ENCODE results near the gene TMEM239.

DNA sequence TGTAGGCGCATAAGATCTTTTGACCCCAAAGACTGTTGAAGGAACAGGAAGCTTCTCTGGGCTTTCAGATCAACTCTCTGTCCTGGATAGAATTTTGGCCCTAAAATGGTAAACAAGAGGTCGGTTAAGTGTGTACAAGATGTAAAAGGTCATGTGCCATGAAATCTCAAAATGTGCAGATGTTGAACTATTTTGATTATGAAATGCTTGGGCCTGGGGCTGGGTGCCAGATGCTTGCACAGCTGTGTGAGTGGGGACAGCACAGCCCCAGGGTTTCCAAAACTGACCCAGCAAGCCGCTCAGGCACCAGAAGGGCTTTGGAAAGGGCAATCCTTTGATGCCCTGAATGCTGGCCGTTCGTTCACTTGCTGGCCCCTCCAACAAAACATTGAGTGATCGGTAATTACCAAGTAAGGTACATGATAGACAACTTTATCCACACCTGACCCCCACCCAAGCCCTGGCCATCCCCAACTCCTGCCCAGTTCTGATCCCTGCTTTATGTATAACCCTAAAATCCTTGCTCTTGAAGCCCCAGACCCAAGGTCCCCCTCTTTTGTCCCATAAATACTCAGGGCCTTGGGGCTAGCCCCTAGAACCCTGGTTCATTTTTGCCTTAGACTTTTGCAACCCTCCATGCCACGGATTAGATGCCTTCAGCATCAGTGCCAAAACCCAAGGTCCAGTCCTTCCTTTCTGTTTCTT, 1.9 kb downstream of the TMEM239 start:
- no peak for TF ChIP-seq TAF1 (IDR thresholded peaks at IDR 0.05; ENCODE audit: borderline replicate concordance, low read depth, low read length)
- no peak for TF ChIP-seq POLR2A (IDR thresholded peaks at IDR 0.05; ENCODE audit: low read depth, low read length)
